ENCODE results near the gene ACTL6B. TPM values are rescaled to one million over a fixed set of nuclear protein-coding genes. Genes with fewer than 3 reads are reported as not detected.

ACTL6B gene
- polyA plus RNA-seq, 1 donor (not counting 4 experiments of a cell fraction or from before 2014, with no cell fraction given): not detected

DNA sequence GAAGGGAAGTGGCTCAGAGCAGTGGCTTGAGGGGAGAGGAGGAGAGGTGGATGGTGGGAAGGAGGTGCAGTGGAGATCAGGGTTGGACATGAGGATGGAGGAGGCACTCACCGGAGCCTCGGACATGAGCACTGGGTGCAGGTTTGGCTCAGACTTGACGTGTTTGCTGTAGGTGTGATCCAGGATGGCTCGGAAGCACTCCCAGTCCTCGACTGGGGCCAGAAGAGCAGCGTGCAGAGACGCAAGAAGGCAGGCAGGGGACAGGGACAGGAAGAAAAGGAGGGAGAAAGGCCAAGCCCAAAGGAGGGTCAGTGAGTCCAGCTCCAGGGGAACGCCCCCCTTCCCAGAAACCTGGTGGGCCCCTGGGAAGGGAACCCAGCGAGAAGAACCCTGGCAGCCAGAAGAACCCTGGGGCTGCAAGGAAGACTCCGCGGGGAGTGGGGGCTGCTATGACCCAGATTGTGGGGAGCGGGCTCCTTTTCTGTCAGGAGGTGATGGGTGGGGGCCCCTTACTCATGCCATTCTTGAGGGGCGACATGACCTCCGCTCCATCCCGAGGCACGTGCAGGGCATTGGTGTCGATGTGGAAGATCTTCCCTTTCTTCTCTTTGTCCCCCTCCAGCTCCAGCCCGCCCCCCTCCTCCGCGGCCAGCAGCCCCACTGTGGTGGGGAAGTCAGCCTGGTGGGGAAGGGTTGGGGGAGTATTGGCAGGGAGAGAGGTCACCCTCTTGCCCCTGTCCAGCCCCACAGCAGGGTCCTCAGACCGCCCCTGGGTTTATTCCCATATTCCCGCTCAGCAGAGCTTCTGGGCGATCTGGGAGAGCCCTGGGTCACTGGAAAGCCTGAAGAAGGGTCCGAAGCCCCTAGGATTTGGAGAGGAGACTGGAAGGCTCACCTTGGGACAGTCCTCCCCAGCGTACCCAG, 1.1 kb downstream of the ACTL6B start:
- H3K9me3 ChIP-seq (ENCODE audit: control insufficient read depth, low read depth, low read length): no peaks in the 10 kb centered on the region
- H3K9ac ChIP-seq (ENCODE audit: control insufficient read depth, extremely low read depth, insufficient read depth, low read length): no peak overlapping the region
- dilution Hi-C loops (cut with MboI; ENCODE audit: extremely low pct_ligation_motif_present, low sequenced_read_pairs): no loop called here
- no peak overlapping the region for H2AFZ ChIP-seq (ENCODE audit: control insufficient read depth, low read length)
- H3K27me3 ChIP-seq (ENCODE audit: control insufficient read depth, extremely low read depth, insufficient read depth, low read length): peaks cover 25% of the 10 kb centered on the region
- H3K36me3 ChIP-seq (ENCODE audit: control insufficient read depth in 2 of 2, extremely low read depth in 1 of 2, insufficient read depth in 2 of 2, low read length in 2 of 2): no peaks in the 10 kb centered on the region
- FAIRE-seq (no peak), DNase-seq (ENCODE audit: low read depth, low spot score) (no peak)
- H3K27ac ChIP-seq (ENCODE audit: control insufficient read depth, insufficient read depth, low read length): no peak overlapping the region
- no peaks in the 10 kb centered on the region for H3K79me2 ChIP-seq (ENCODE audit: control insufficient read depth, insufficient read depth, low read length)
- no peaks in the 10 kb centered on the region for H4K20me1 ChIP-seq (ENCODE audit: control insufficient read depth, extremely low read depth, insufficient read depth, low read length)
- no peaks in the 10 kb centered on the region for H3K9me1 ChIP-seq (ENCODE audit: control insufficient read depth, extremely low read depth, insufficient read depth, low read length)
- H3K4me1 ChIP-seq (ENCODE audit: control insufficient read depth, extremely low read depth, insufficient read depth, low read length): no peaks in the 10 kb centered on the region
- no peak for TF ChIP-seq EZH2 (IDR thresholded peaks at IDR 0.05; ENCODE audit: low read length)
- TF ChIP-seq, protein P1, sequence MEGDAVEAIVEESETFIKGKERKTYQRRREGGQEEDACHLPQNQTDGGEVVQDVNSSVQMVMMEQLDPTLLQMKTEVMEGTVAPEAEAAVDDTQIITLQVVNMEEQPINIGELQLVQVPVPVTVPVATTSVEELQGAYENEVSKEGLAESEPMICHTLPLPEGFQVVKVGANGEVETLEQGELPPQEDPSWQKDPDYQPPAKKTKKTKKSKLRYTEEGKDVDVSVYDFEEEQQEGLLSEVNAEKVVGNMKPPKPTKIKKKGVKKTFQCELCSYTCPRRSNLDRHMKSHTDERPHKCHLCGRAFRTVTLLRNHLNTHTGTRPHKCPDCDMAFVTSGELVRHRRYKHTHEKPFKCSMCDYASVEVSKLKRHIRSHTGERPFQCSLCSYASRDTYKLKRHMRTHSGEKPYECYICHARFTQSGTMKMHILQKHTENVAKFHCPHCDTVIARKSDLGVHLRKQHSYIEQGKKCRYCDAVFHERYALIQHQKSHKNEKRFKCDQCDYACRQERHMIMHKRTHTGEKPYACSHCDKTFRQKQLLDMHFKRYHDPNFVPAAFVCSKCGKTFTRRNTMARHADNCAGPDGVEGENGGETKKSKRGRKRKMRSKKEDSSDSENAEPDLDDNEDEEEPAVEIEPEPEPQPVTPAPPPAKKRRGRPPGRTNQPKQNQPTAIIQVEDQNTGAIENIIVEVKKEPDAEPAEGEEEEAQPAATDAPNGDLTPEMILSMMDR (optimal IDR thresholded peaks at IDR 0.05 in 1 of 3, IDR thresholded peaks at IDR 0.05 in 1 of 3, conservative IDR thresholded peaks at IDR 0.05 in 1 of 3; ENCODE audit: extremely low read depth in 1 of 3, insufficient read depth in 2 of 3, low read length in 3 of 3): no peak
- H3K4me2 ChIP-seq (ENCODE audit: control insufficient read depth, extremely low read depth, insufficient read depth, low read depth, low read length): no peak overlapping the region
- no peak overlapping the region for H3K4me3 ChIP-seq (ENCODE audit: control insufficient read depth in 2 of 3, extremely low read depth in 1 of 3, insufficient read depth in 2 of 3, low read depth in 1 of 3, low read length in 3 of 3)

DNA sequence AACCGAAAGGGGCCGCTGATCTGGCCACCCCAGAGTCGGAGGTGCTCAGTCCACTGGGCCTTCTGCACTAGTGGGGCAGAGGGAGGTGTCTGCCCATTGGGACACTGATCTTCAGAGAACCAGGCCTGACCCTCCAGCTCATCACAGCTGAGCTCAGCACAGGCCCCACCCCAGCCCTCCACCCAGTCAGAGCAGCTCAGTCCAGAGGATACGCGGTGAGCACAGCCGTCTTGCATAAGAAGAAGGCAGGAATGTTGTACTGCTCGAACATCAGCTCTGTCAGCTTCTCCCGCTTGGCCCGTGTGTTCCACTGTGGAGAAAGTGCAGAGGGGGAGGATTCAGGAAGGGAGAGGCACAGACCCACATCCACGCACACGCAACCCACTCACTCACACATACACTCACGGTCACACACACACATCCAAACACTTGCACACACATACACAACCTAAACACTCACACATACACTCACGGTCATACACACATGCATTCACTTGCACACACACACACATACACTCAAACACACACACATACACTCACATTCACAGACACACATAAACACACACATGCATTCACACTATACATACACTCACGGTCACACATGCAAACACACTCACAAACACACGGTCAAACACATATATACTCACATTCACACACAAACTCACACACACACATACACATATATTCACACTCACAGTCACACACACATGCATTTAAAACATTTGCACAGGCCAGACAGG, 6.3 kb downstream of the ACTL6B start:
- FAIRE-seq: no peak
- DNase-seq (ENCODE audit: low read depth, low spot score): no peak
- Histone ChIP-seq H4K20me1 (ENCODE audit: control insufficient read depth, extremely low read depth, insufficient read depth, low read length) (no peaks in the 10 kb centered on the region), H3K79me2 (ENCODE audit: control insufficient read depth, insufficient read depth, low read length) (no peaks in the 10 kb centered on the region), H3K9me1 (ENCODE audit: control insufficient read depth, extremely low read depth, insufficient read depth, low read length) (no peaks in the 10 kb centered on the region), H3K9me3 (ENCODE audit: control insufficient read depth, low read depth, low read length) (no peaks in the 10 kb centered on the region), H3K4me2 (ENCODE audit: control insufficient read depth, extremely low read depth, insufficient read depth, low read depth, low read length) (no peak overlapping the region), H3K36me3 (ENCODE audit: control insufficient read depth in 2 of 2, extremely low read depth in 1 of 2, insufficient read depth in 2 of 2, low read length in 2 of 2) (no peaks in the 10 kb centered on the region), H3K27me3 (ENCODE audit: control insufficient read depth, extremely low read depth, insufficient read depth, low read length) (peaks cover 5% of the 10 kb centered on the region), H3K9ac (ENCODE audit: control insufficient read depth, extremely low read depth, insufficient read depth, low read length) (no peak overlapping the region), H3K4me3 (ENCODE audit: control insufficient read depth in 2 of 3, extremely low read depth in 1 of 3, insufficient read depth in 2 of 3, low read depth in 1 of 3, low read length in 3 of 3) (no peak overlapping the region), H3K4me1 (ENCODE audit: control insufficient read depth, extremely low read depth, insufficient read depth, low read length) (no peaks in the 10 kb centered on the region), H2AFZ (ENCODE audit: control insufficient read depth, low read length) (no peak overlapping the region), H3K27ac (ENCODE audit: control insufficient read depth, insufficient read depth, low read length) (no peak overlapping the region)
- dilution Hi-C loops (cut with MboI; ENCODE audit: extremely low pct_ligation_motif_present, low sequenced_read_pairs): no loop called here
- TF ChIP-seq, protein P1 (optimal IDR thresholded peaks at IDR 0.05 in 1 of 3, IDR thresholded peaks at IDR 0.05 in 1 of 3, conservative IDR thresholded peaks at IDR 0.05 in 1 of 3; ENCODE audit: extremely low read depth in 1 of 3, insufficient read depth in 2 of 3, low read length in 3 of 3): no peak
- no peak for TF ChIP-seq EZH2 (IDR thresholded peaks at IDR 0.05; ENCODE audit: low read length)
